Measurements from ENCODE around the gene MAP3K1.

DNA sequence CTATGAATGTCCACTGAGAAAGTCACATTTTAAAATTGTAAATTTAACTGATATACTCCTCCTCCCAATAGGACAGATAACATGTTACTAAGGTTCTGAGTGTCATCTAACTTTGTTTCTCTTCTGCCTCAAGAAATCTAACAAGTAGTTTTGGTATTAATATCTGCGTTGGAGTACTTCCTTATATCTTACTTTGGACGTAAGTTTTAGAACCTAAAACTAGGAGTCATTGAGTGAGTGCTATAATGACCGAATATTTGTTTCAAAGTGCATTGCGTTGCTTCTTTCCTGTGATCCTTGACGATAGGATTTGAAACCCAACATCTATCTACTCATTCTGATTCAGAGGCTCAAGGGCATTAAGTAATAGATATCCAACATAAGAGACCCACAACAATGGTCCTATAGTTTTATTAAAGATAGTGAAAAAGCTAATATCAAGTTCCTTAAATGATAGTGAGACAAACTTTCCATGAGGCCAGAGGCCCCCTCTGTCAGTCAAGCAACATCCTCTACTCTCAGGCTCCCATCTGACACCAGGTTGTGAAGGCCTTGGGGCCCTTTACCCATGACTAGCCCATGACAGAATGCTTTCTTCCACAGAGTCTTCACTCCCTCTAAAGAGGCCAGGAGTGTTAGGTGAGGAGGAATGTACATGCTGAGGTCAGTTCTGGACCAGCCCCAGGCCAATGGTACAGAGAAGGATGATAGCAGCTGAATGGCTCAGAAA is 45.3 kb upstream of the MAP3K1 start:
- TF ChIP-seq, protein P1, sequence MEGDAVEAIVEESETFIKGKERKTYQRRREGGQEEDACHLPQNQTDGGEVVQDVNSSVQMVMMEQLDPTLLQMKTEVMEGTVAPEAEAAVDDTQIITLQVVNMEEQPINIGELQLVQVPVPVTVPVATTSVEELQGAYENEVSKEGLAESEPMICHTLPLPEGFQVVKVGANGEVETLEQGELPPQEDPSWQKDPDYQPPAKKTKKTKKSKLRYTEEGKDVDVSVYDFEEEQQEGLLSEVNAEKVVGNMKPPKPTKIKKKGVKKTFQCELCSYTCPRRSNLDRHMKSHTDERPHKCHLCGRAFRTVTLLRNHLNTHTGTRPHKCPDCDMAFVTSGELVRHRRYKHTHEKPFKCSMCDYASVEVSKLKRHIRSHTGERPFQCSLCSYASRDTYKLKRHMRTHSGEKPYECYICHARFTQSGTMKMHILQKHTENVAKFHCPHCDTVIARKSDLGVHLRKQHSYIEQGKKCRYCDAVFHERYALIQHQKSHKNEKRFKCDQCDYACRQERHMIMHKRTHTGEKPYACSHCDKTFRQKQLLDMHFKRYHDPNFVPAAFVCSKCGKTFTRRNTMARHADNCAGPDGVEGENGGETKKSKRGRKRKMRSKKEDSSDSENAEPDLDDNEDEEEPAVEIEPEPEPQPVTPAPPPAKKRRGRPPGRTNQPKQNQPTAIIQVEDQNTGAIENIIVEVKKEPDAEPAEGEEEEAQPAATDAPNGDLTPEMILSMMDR (IDR thresholded peaks at IDR 0.05 in 4 of 5, conservative IDR thresholded peaks at IDR 0.05 in 1 of 5): no peak
- TF ChIP-seq POLR2A (IDR thresholded peaks at IDR 0.05): no peak
